Activated CD4-positive, CD25-positive, alpha-beta regulatory T cell treated with anti-CD3 and anti-CD28 coated beads, Interleukin-2, amount 50 U/mL, for 72 hours (primary cell): ENCODE results near the gene C22orf39.
A peak's percentile ranks its signal among the peaks of the same experiment; 100 is the strongest.

Experiments used
- DNase-seq: peaks from one replicate; pipeline ENCODE4 v3.0.0; 2021

The C22orf39 gene

GRCh38 chr22:19447330-19448075 is at the start of gene C22orf39:
TSS of gene C22orf39 (minus strand) at chr22:19447711. CDS start at chr22:19447688, 23 bp downstream.
- peak; percentile 84 for DNase-seq

- no peak for DNase-seq
Measured at GRCh38 chr22:19497245-19497644, 49.7 kb upstream of the C22orf39 start.

DNA sequence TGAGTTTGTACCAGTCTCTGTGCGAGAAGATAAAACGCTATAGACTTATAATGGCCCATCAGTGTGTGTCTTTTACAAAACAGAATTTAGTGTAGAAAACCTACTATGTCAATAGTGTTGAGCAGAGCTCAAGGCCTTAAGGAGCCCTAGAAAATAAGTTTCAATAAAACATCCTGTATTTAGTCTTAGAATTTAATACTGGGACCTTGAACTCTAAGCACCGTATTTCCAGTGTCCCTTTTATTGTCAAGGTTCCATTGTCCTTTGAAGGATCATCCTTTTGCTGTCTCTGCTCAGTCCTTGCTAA is 48.8 kb upstream of the C22orf39 start:
- no peak for DNase-seq

DNA sequence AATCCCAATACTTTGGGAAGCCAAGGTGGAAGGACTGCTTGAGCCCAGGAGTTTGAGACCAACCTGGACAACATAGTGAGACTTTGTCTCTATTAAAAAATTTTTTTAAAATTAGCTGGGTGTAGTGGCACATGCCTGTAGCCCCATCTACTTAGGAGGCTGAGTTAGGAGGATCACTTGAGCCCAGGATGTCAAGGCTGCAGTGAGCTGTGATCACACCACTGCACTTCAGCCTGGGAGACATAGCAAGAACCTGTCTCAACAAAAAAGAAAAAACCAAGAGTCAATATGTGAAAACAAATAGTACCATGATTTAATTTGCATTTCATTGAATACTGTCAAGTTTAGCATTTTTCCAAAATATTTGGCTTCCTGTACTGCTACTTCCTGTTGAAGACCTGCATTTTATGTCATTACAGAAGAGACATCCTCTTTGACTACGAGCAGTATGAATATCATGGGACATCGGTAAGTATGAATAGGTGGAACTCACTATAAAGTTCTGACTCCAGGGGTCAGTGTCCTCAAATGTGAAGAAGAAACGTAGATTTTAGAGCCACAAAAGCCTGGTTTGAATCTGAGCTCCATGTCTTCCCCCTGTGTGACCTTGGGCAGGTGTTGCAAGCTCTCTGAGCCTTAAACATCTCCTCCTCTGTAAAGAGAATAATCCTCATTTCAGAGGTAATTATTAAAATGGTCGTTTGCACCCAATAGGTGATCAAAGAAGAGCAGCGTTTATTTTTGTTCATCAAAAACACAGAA is 48.2 kb upstream of the C22orf39 start:
- DNase-seq = no peak

DNA sequence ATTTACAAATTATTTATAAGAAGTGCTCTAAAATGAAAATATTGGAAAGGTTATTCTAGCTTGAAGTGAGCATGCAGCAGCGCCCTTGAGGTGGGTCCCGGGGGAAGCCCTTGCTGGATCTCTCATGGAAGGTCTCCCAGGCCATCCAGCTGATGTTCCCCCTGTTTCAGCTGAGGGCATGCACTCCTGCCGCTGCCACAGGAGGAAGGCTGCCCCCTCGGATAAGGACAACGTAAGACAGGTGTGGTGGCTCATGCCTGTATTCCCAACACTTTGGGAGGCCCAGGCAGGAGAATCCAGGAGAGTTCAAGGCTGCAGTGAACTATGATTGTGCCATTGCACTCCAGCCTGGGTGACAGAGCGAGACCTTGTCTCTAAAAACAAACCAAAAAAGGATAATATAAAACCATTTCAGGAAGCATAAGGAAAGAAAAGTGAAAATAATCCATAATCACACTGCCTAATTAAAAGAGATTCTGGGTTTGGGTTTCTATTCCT is 47.2 kb upstream of the C22orf39 start:
- no peak for DNase-seq

DNA sequence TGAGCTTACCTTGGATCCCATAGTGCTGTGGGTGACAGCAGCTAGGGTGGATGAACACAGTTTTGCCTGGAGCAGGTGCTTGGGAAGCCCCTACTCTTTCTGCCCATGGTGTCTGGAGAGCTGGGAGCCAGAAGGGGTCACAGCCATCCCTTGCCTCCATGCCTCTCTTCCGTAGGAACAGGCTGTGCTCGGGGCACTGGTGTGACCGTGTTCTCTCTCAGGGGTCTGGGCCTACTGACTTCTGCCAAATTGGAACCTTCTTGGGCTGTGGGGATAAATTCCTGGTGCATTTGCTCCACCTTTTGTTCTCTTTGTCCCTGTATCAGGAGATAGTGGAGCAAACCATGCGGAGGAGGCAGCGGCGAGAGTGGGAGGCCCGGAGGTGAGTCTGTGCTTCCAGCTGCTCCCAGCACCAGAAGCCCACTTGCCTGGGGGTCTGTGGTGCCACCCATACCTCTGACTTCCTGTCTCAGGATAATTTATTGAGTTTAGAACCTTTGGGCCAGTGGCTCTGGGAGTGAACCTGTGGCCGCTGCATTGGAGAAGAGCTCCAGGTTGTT is 46.6 kb upstream of the C22orf39 start:
- DNase-seq = no peak

DNA sequence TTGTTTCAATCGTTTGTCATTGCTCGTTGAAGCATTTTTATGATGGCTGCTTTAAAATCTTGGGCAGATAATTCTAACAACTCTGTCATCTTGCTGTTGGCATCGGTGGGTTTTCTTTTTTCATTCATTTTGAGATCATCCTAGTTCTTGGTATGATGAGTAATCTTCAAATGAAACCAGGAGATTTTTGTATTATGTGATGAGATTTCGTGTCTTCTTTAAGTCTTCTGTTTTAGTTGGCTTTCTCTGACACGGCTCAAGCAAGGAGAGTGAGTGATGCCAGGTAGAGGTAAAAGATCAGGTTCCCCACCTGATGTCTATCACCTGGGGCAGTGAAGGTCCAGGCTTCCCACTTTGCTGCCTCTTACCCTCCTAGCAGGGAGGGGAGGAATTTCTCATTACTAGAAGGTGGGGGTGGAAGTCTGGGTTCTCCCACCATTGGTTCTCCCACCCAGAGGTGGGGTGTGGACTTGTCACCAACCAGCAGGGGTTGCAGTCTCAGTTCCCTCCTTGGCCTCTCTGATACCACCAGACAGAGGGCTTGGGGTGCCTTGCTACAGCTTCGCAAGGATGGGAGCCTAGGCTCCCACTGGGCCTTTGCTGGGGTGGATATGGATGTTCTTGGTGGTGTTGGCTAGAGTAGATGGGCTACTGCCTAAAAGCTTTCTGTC is 45.1 kb upstream of the C22orf39 start:
- no peak for DNase-seq

DNA sequence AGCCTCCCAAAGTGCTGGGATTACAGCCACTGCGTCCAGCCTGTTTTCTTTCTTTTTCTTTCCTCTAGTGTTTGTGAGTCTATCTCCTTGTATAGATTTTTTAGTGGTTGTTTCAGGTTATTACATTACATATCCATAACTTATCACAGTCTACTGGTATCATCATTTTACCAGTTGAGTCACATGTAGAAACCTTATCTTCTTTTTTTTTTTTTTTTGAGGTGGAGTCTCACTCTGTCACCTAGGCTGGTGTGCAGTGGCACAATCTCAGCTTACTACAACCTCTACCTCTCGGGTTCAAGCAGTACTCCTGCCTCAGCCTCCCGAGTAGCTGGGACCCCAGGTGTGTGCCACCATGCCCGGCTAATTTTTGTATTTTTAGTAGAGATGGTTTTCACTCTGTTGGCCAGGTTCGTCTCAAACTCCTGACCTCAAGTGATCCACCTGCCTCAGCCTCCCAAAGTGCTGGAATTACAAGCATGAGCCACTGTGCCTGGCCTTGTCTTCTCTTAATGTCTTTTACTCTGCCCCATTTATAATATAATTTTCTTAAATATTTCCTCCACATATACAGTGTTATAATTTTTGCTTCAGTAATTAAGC is 43.2 kb upstream of the C22orf39 start:
- no peak for DNase-seq

DNA sequence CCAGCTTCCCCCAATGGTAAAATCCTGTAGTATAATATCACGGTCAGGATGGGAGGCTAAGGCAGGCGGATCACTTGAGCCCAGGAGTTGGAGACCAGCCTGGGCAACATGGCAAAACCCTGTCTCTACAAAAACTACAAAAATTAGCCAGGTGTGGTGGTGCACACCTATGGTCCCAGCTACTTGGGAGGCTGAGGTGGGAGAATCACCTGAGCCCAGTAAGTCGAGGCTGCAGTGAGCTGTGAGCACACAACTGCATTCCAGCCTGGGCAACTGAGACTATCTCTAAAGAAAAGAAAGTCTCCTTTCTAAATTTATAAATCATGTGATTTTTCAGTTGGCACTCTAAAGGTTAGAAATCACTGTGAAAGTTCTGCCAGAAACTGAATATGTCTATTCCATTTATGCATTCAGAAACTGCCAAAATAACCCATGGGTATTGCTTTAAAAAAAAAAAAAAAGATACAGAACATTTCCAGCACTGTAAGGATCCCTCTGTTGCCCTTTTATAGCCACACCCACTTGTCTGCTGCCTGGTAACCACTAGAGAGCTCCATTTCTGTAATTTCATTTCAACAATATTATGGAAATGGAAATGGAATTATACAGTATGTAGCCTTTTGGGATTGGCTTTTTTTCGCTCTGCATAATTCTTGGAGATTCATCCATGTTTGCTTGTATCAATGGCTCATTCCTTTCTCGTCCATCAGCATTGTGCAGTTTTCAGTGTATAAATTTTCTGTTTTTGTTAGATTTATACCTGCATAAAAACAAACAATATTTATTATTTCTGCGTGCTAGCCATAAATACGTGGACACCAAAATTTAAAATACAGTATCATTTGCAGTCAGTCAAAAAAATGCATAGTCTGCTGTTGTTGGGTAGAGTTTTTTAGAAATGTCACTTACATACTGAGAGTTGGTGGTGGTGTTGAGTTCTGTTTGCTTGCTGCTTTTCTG is 41.7 kb upstream of the C22orf39 start:
- DNase-seq = no peak

DNA sequence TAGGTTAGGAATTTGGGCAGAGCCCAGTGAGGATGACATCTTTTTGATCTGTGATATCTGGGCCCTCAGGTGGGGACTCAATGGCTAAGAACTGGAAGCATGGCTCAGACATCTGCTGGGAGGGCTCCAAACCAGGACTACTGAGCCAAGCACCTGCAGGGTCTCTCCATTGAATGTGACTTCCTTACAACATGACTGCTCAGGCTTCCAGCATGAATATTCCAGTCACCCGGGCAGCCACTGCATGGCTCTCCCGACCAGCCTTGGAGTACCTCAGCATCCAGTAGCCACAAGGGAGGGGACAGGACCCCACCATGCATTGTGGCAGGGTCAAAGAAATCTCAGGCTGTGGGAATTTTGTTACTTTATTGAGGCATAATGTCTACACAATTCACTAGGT is 40.8 kb upstream of the C22orf39 start:
- no peak for DNase-seq

- DNase-seq = no peak
Measured at GRCh38 chr22:19483481-19484244, 36.2 kb upstream of the C22orf39 start.

GRCh38 chr22:19482297-19482696 is 34.8 kb upstream of the C22orf39 start:
- no peak for DNase-seq

GRCh38 chr22:19480789-19481188 is 33.3 kb upstream of the C22orf39 start:
- DNase-seq = no peak

GRCh38 chr22:19480173-19480568 is 32.7 kb upstream of the C22orf39 start:
- no peak for DNase-seq

- DNase-seq = peak; percentile 87
Measured at GRCh38 chr22:19479355-19480172, 32.1 kb upstream of the C22orf39 start, which contains the start of gene CDC45. TSS of gene CDC45 (plus strand) at chr22:19479920. CDS start at chr22:19479969, 49 bp downstream.

DNA sequence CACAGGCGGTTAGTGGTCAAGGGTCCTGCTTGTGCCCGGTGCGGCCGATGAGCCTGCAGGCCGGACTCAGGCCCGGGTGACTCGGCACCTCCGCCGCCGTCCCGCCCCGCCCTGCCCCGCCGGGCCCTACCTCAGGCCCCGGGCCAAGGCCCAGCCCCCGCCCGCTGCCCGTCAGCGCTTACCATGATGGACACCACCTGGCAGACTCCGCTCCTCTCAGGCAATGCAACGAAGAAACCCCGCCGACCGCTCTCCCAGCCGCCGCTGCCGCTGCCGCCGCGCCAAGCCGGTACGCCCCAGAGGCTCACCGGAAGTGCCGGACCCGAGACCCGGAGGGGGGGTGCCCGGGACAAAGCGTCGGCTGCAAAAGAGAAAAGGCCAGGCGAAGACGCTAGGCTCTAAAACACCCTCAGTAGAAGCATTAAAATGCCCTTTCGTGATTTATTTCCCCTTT is 31.4 kb upstream of the C22orf39 start, which contains the start of gene UFD1:
UFD1 (minus strand) TSS at position 293 of the 454 bp plus-strand sequence; CDS start at position 185, 108 bp downstream.
- DNase-seq = peak; percentile 82

DNA sequence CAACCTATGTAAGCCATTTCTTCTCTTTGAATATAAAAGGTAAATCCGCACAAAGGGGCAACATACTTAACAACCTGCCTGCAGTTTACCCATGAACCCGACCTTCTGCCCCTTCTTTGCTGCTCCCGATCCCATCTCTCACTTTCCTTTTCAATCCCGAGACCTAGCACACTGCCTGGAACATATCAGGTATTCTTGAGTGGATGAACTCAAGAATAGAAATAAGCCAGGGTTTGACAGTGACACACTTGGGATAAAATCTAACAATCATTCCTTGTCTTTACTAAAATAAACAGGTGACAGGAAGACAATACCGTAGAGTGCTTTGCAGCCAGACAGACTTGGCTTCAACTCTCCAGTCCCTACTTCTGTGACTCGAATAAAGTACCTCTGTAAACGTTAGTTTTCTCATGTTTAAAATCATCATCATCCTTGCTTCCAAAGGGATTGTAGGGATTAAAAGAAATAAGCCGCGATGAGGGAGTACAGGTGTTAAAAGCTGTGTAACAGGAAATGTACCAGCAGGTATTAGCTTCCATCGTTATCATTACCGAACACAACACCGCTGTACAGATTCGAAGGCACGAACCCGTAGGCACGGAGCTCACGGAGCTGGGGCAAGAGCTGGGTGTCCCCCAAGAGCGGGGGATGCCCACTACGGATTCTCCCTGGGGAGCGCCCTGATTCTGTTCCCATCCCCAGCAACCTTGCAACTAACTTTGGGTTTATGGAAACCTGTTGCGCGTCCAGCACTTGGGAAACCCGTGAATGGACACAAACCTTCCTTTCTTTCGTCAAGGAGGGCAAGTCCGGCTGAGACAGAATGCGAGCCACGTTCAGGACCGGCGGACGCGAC is 30.8 kb upstream of the C22orf39 start:
- DNase-seq = no peak

GRCh38 chr22:19477321-19478044 is 30.0 kb upstream of the C22orf39 start:
- DNase-seq = no peak
